Measurements from ENCODE around the gene SOAT2. TPM values are rescaled to one million over a fixed set of nuclear protein-coding genes. Genes with fewer than 3 reads are reported as not detected.

Gene SOAT2
- total RNA-seq, 1 experiment from 2014 or later: not detected

- Histone ChIP-seq H3K4me1 (ENCODE audit: control insufficient read depth, insufficient read depth, low read length) (no peaks in the 10 kb centered on the region), H3K4me3 (ENCODE audit: low read depth in 2 of 2, low read length in 2 of 2) (no peak overlapping the region), H3K9me3 (ENCODE audit: control insufficient read depth, insufficient read depth, low read depth, low read length) (no peaks in the 10 kb centered on the region), H3K27ac (ENCODE audit: low read length) (no peak overlapping the region), H3K36me3 (ENCODE audit: control insufficient read depth, insufficient read depth, low read length) (no peaks in the 10 kb centered on the region), H3K27me3 (ENCODE audit: control insufficient read depth, insufficient read depth, low read length) (peaks cover 5% of the 10 kb centered on the region)
- peak; percentile 46; the same call in 1 of the 2 replicates for ATAC-seq
- no TSS peak for BruUV-seq (replicated peaks)
- DNase-seq (ENCODE audit: low read depth, low spot score): no peak
- intact Hi-C loops (cut with micrococcal nuclease; ENCODE audit: unreplicated experiment): no loop called here
- CTCF ChIA-PET: no interaction called here
- POLR2A ChIA-PET: no interaction called here
- in situ Hi-C loops (cut with HindIII; ENCODE audit: low pct_unique_long_range_greater_than_20kb, low sequenced_read_pairs): no loop called here
- no peak for TF ChIP-seq TCF7L2 (IDR thresholded peaks at IDR 0.05; ENCODE audit: low read depth, low read length)
- TF ChIP-seq, protein P1, sequence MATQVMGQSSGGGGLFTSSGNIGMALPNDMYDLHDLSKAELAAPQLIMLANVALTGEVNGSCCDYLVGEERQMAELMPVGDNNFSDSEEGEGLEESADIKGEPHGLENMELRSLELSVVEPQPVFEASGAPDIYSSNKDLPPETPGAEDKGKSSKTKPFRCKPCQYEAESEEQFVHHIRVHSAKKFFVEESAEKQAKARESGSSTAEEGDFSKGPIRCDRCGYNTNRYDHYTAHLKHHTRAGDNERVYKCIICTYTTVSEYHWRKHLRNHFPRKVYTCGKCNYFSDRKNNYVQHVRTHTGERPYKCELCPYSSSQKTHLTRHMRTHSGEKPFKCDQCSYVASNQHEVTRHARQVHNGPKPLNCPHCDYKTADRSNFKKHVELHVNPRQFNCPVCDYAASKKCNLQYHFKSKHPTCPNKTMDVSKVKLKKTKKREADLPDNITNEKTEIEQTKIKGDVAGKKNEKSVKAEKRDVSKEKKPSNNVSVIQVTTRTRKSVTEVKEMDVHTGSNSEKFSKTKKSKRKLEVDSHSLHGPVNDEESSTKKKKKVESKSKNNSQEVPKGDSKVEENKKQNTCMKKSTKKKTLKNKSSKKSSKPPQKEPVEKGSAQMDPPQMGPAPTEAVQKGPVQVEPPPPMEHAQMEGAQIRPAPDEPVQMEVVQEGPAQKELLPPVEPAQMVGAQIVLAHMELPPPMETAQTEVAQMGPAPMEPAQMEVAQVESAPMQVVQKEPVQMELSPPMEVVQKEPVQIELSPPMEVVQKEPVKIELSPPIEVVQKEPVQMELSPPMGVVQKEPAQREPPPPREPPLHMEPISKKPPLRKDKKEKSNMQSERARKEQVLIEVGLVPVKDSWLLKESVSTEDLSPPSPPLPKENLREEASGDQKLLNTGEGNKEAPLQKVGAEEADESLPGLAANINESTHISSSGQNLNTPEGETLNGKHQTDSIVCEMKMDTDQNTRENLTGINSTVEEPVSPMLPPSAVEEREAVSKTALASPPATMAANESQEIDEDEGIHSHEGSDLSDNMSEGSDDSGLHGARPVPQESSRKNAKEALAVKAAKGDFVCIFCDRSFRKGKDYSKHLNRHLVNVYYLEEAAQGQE (IDR thresholded peaks at IDR 0.05; ENCODE audit: insufficient read depth in 1 of 2, low read depth in 2 of 2, low read length in 1 of 2): no peak
- TF ChIP-seq SIN3A (IDR thresholded peaks at IDR 0.05; ENCODE audit: borderline replicate concordance, insufficient read depth, low read depth, low read length): no peak
- no peak for TF ChIP-seq POLR2AphosphoS5 (IDR thresholded peaks at IDR 0.05; ENCODE audit: low read depth, low read length)
- TF ChIP-seq, protein P2, sequence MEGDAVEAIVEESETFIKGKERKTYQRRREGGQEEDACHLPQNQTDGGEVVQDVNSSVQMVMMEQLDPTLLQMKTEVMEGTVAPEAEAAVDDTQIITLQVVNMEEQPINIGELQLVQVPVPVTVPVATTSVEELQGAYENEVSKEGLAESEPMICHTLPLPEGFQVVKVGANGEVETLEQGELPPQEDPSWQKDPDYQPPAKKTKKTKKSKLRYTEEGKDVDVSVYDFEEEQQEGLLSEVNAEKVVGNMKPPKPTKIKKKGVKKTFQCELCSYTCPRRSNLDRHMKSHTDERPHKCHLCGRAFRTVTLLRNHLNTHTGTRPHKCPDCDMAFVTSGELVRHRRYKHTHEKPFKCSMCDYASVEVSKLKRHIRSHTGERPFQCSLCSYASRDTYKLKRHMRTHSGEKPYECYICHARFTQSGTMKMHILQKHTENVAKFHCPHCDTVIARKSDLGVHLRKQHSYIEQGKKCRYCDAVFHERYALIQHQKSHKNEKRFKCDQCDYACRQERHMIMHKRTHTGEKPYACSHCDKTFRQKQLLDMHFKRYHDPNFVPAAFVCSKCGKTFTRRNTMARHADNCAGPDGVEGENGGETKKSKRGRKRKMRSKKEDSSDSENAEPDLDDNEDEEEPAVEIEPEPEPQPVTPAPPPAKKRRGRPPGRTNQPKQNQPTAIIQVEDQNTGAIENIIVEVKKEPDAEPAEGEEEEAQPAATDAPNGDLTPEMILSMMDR (IDR thresholded peaks at IDR 0.05): no peak
Observed at GRCh38 chr12:53122961-53123468, 19.7 kb downstream of the SOAT2 start.

DNA sequence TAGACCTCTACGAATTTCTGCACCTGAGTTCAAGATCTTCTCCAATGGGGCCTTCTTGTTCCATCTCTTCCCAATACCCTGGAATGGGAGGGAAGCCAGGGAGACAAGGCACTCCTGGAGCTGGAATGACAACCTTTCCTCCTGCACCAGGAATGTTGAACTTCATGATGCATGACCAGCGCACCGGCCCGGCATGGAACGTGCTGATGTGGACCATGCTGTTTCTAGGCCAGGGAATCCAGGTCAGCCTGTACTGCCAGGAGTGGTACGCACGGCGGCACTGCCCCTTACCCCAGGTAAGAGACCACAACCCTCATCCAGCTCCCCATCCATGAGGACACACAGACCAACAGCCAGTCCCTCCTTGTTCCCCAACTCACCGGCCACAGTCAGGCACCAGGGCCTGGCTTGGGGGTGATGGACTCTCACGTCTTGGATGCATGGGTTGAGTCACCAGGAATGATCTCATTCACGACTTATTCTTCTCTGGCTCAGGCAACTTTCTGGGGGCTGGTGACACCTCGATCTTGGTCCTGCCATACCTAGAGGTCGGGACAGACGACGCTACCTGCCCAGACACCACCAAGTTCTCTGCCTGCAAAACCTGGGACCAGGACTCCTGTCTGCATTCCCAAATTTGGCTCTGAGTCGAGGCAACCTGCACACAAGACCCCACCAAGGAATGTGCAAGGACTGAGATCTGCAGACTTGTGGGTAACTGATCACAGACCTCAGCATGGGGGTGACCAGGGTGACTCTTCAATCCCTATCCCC is 20.5 kb downstream of the SOAT2 start:
- in situ Hi-C loops (cut with HindIII; ENCODE audit: low pct_unique_long_range_greater_than_20kb, low sequenced_read_pairs) (no loop called here), intact Hi-C loops (cut with micrococcal nuclease; ENCODE audit: unreplicated experiment) (no loop called here)
- ATAC-seq: no peak
- H3K27ac ChIP-seq (ENCODE audit: low read length): no peak overlapping the region
- H3K36me3 ChIP-seq (ENCODE audit: control insufficient read depth, insufficient read depth, low read length): no peaks in the 10 kb centered on the region
- H3K27me3 ChIP-seq (ENCODE audit: control insufficient read depth, insufficient read depth, low read length): peaks cover 5% of the 10 kb centered on the region
- BruUV-seq (replicated peaks): no TSS peak
- H3K9me3 ChIP-seq (ENCODE audit: control insufficient read depth, insufficient read depth, low read depth, low read length): no peaks in the 10 kb centered on the region
- POLR2A ChIA-PET: no interaction called here
- H3K4me3 ChIP-seq (ENCODE audit: low read depth in 2 of 2, low read length in 2 of 2): no peak overlapping the region
- no peak for DNase-seq (ENCODE audit: low read depth, low spot score)
- no peaks in the 10 kb centered on the region for H3K4me1 ChIP-seq (ENCODE audit: control insufficient read depth, insufficient read depth, low read length)
- TF ChIP-seq SIN3A (IDR thresholded peaks at IDR 0.05; ENCODE audit: borderline replicate concordance, insufficient read depth, low read depth, low read length) (no peak), TCF7L2 (IDR thresholded peaks at IDR 0.05; ENCODE audit: low read depth, low read length) (no peak), POLR2AphosphoS5 (IDR thresholded peaks at IDR 0.05; ENCODE audit: low read depth, low read length) (no peak)
- TF ChIP-seq, protein P1 (IDR thresholded peaks at IDR 0.05; ENCODE audit: insufficient read depth in 1 of 2, low read depth in 2 of 2, low read length in 1 of 2): no peak
- TF ChIP-seq, protein P2 (IDR thresholded peaks at IDR 0.05): no peak
- CTCF ChIA-PET: no interaction called here

Measured in Panc1 (cell line).